ENCODE results near the gene ADAP1. TPM values are rescaled to one million over a fixed set of nuclear protein-coding genes. Genes with fewer than 3 reads are reported as not detected.
"Not testable (repeated sequence)": the region's sequence is repeated elsewhere in the genome, so short reads cannot be mapped to it uniquely, and the experiment has no call there.

The ADAP1 gene
- total RNA-seq, 1 experiment from 2014 or later = 16.4 TPM

DNA sequence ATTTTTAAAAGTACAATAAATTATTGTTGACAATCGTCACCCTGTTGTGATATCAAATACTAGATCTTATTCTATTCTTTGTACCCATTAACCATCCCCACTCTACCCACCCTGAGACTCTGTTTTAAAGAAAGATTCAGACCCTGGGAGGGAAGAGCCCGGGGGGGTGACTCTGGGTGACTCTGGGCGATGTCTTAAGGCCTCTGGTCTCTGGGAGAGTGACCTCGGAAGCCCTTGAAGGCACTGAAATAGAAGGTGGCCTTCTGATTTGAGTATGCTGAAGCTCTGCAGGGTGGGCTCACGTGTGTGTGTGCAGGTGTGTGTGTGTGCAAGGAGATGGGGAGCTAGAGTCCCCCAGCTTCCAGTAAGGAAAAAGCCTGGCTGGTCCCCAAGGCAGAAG is 9.7 kb downstream of the ADAP1 start:
- H3K9me3 ChIP-seq (ENCODE audit: low read depth, low read length, poor library complexity, severe bottlenecking) = no peaks in the 10 kb centered on the region
- POLR2A ChIA-PET (ENCODE audit: low non-redundant PET) = no interaction called here
- H3K36me3 ChIP-seq (ENCODE audit: insufficient read depth, low read length, poor library complexity, severe bottlenecking) = no peaks in the 10 kb centered on the region
- no peak for DNase-seq (ENCODE audit: low spot score)
- peaks cover 11% of the 10 kb centered on the region for H3K27me3 ChIP-seq (replicated peaks; ENCODE audit: insufficient read depth, low read depth, low read length, poor library complexity)
- TF ChIP-seq, protein P1, sequence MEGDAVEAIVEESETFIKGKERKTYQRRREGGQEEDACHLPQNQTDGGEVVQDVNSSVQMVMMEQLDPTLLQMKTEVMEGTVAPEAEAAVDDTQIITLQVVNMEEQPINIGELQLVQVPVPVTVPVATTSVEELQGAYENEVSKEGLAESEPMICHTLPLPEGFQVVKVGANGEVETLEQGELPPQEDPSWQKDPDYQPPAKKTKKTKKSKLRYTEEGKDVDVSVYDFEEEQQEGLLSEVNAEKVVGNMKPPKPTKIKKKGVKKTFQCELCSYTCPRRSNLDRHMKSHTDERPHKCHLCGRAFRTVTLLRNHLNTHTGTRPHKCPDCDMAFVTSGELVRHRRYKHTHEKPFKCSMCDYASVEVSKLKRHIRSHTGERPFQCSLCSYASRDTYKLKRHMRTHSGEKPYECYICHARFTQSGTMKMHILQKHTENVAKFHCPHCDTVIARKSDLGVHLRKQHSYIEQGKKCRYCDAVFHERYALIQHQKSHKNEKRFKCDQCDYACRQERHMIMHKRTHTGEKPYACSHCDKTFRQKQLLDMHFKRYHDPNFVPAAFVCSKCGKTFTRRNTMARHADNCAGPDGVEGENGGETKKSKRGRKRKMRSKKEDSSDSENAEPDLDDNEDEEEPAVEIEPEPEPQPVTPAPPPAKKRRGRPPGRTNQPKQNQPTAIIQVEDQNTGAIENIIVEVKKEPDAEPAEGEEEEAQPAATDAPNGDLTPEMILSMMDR (conservative IDR thresholded peaks at IDR 0.05; ENCODE audit: low read depth, low read length) = no peak
- no peak for TF ChIP-seq EZH2 (IDR thresholded peaks at IDR 0.05; ENCODE audit: borderline replicate concordance, low read depth, low read length, poor library complexity, severe bottlenecking)
- intact Hi-C loops (cut with micrococcal nuclease; ENCODE audit: unreplicated experiment) = no loop called here
- H3K4me3 ChIP-seq (ENCODE audit: low read depth, low read length, poor library complexity, severe bottlenecking) = no peak overlapping the region
- no TSS peak for BruUV-seq (replicated peaks)
- H3K4me1 ChIP-seq (ENCODE audit: insufficient read depth, low read length, poor library complexity, severe bottlenecking) = no peaks in the 10 kb centered on the region
- CTCF ChIA-PET = no interaction called here
- no peak overlapping the region for H3K27ac ChIP-seq (ENCODE audit: low read depth, low read length, poor library complexity, severe bottlenecking)

DNA sequence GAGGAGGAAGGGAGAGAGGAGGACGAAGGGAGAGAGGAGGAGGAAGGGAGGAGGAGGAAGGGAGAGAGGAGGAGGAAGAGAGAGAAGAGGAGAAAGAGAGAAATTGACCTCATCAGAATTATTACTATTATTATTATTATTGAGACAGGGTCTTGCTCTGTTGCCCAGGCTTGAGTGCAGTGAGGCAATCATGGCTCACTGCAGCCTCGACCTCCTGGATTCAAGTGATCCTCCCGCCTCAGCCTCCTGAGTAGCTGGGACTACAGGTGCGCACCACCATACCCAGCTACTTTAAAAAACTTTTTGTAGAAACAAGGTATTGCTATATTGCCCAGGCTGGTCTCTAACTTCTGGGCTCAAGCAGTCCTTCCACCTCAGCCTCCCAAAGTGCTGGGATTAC is 10.7 kb downstream of the ADAP1 start:
- H3K36me3 ChIP-seq (ENCODE audit: insufficient read depth, low read length, poor library complexity, severe bottlenecking); BruUV-seq (replicated peaks); POLR2A ChIA-PET (ENCODE audit: low non-redundant PET); H3K4me3 ChIP-seq (ENCODE audit: low read depth, low read length, poor library complexity, severe bottlenecking); DNase-seq (ENCODE audit: low spot score); H3K27ac ChIP-seq (ENCODE audit: low read depth, low read length, poor library complexity, severe bottlenecking); intact Hi-C loops (cut with micrococcal nuclease; ENCODE audit: unreplicated experiment); H3K9me3 ChIP-seq (ENCODE audit: low read depth, low read length, poor library complexity, severe bottlenecking); H3K4me1 ChIP-seq (ENCODE audit: insufficient read depth, low read length, poor library complexity, severe bottlenecking): not testable (repeated sequence)
- CTCF ChIA-PET = interaction anchor here (0.7 kb wide), 1 partner anchor 122 kb away, joined by 4 read pairs; no protein-coding TSS in a partner anchor
- H3K27me3 ChIP-seq (replicated peaks; ENCODE audit: insufficient read depth, low read depth, low read length, poor library complexity) = peaks cover 11% of the 10 kb centered on the region

DNA sequence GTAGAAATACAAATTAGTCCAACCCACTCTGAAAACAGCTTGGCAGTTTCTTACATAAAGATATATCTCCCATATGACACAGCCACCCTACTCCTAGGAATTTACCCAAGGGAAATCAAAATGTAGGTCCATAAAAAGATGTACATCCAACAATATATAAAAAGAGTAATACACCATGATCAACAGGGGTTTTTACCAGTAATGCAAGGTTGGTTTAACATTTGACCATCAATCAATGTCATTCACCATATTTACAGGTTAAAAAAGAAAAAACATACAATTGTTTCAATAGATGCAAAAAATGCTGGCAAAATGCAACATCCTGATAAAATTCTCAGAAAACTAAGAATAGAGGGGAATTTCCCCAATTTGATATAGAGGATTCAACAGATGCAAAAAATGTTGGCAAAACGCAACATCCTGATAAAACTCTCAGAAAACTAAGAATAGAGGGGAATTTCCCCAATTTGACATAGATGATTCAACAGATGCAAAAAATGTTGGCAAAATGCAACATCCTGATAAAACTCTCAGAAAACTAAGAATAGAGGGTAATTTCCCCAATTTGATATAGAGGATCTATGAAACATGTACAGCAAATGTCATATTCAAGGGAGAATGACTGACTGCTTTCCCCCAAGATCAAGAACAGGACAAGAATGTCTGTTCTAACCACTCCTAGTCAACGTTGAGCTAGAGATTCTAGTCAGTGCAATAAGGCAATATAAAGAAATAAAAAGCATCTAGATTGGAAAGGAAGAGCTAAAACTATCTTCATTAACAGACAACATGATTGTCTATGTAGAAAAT is 13.7 kb downstream of the ADAP1 start:
- H3K36me3 ChIP-seq (ENCODE audit: insufficient read depth, low read length, poor library complexity, severe bottlenecking) = no peaks in the 10 kb centered on the region

More for the DNA sequence above, 13.7 kb downstream of the ADAP1 start:
- no TSS peak for BruUV-seq (replicated peaks)
- CTCF ChIA-PET = no interaction called here
- TF ChIP-seq, protein P1 (conservative IDR thresholded peaks at IDR 0.05; ENCODE audit: low read depth, low read length) = no peak
- TF ChIP-seq EZH2 (IDR thresholded peaks at IDR 0.05; ENCODE audit: borderline replicate concordance, low read depth, low read length, poor library complexity, severe bottlenecking) = no peak
- H3K9me3 ChIP-seq (ENCODE audit: low read depth, low read length, poor library complexity, severe bottlenecking) = no peaks in the 10 kb centered on the region
- POLR2A ChIA-PET (ENCODE audit: low non-redundant PET) = no interaction called here
- intact Hi-C loops (cut with micrococcal nuclease; ENCODE audit: unreplicated experiment) = no loop called here
- peaks cover 11% of the 10 kb centered on the region for H3K27me3 ChIP-seq (replicated peaks; ENCODE audit: insufficient read depth, low read depth, low read length, poor library complexity)
- no peaks in the 10 kb centered on the region for H3K4me1 ChIP-seq (ENCODE audit: insufficient read depth, low read length, poor library complexity, severe bottlenecking)
- no peak for DNase-seq (ENCODE audit: low spot score)
- H3K27ac ChIP-seq (ENCODE audit: low read depth, low read length, poor library complexity, severe bottlenecking) = no peak overlapping the region
- H3K4me3 ChIP-seq (ENCODE audit: low read depth, low read length, poor library complexity, severe bottlenecking) = no peak overlapping the region

Measured in A673 (cell line).